GM12864 (cell line): ENCODE data around the gene SULT4A1.

Source experiments
- DNase-seq: peaks from one replicate; pipeline ENCODE4 v3.0.0-alpha.2; 2011; ENCODE audit warnings: low read depth
- H3K4me3 ChIP-seq: 2 replicates; pipeline ENCODE4 v1.5.1; 2011; ENCODE audit warnings: mild to moderate bottlenecking, low read depth, low read length, control low read depth
- TF ChIP-seq, protein P1 (sequence below): IDR thresholded peaks from 2 replicates; pipeline ENCODE4 v1.5.1; 2011; ENCODE audit warnings: low read depth, mild to moderate bottlenecking, moderate library complexity, low read length, control low read depth, inconsistent platforms; ENCODE audit errors: missing control alignments

SULT4A1 gene

DNA sequence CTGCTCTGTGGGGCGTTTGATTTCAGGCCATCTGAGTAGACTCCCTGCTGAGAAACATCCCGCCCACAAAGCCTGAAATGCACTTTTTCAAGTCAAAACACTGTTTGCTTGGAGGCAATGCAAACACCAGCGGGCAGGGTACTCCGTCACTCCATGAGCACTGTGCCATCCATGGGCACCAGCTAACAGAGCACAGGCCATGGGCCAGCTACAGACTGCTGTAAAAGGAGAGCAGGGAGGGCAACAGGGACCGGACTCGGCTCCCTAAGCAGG is 33.7 kb downstream of the SULT4A1 start:
- TF ChIP-seq, protein P1, sequence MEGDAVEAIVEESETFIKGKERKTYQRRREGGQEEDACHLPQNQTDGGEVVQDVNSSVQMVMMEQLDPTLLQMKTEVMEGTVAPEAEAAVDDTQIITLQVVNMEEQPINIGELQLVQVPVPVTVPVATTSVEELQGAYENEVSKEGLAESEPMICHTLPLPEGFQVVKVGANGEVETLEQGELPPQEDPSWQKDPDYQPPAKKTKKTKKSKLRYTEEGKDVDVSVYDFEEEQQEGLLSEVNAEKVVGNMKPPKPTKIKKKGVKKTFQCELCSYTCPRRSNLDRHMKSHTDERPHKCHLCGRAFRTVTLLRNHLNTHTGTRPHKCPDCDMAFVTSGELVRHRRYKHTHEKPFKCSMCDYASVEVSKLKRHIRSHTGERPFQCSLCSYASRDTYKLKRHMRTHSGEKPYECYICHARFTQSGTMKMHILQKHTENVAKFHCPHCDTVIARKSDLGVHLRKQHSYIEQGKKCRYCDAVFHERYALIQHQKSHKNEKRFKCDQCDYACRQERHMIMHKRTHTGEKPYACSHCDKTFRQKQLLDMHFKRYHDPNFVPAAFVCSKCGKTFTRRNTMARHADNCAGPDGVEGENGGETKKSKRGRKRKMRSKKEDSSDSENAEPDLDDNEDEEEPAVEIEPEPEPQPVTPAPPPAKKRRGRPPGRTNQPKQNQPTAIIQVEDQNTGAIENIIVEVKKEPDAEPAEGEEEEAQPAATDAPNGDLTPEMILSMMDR = no peak
- no peak for DNase-seq
- no peak overlapping the region for H3K4me3 ChIP-seq

DNA sequence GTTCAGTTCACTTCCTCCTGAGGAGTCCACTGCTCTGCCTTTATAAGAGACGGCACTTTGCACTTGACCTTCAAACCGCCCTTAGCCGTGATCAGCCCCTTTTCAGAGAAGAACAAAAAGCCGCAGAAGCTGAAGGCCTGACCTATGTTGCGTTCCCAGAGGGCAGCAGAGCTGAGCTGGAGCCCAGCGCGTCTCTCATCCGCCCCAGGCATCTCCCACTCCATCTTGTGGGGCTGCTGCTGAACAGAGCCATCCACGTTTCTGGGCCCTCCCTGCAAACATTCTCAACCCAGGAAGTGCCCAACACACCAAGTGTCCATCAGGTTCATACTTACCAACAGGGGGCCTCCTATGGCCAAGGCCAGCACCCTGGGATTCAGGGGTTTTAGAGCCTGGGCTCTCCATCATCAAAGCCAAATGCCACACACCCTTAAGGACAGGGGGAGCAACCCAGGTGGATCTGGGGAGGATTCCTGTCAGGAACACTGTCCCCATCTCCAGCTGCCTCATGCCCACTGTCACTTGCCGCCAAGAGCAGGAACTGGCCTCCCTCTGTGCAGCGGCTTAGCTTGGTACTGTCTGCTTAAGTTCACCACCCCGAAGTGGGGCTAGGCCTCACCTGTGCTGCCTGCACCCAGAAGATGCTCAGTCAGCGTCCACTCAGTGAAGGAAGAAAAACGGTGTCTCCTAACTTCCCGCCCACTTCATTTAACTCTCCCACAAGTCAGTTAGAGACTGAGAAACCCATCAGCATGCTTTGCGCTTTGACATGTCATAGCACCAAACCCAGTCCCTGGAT is 34.2 kb downstream of the SULT4A1 start:
- TF ChIP-seq, protein P1 = no peak
- DNase-seq = no peak
- H3K4me3 ChIP-seq = no peak overlapping the region

DNA sequence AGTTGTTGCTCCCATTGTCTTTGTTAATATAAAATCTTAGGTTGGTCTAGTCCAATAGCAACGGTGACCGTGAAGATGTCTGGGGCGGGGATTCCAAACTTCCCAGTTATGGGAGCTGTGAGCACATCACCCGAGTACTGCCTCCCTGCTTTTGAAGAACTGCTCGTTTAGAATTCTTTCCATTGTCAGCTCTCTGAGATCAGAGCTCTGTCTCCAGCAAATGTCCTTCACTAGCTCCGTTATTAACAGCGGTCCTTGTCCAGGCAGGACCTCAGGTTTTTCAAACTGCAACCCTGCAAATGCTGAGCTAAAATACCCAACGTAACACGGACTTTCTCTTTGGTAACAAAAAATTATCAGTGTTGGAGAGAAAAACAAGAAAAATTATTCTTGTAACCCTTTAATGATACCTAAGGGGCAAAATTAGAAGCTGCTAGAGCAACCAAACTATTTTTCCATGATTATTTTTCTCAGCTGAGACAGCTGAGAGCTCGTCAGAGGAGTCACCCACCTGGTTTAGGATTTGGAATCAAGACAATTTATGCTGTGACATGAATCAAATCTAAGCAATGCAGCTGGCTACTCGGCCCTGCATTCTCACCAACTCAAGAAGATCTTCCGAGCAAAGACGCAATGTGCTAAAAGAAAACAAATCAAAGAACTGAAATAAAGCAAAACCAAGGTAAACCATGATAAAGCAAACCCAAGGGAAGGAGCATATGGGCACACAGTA is 35.1 kb downstream of the SULT4A1 start:
- TF ChIP-seq, protein P1 = no peak
- no peak overlapping the region for H3K4me3 ChIP-seq
- DNase-seq = no peak

DNA sequence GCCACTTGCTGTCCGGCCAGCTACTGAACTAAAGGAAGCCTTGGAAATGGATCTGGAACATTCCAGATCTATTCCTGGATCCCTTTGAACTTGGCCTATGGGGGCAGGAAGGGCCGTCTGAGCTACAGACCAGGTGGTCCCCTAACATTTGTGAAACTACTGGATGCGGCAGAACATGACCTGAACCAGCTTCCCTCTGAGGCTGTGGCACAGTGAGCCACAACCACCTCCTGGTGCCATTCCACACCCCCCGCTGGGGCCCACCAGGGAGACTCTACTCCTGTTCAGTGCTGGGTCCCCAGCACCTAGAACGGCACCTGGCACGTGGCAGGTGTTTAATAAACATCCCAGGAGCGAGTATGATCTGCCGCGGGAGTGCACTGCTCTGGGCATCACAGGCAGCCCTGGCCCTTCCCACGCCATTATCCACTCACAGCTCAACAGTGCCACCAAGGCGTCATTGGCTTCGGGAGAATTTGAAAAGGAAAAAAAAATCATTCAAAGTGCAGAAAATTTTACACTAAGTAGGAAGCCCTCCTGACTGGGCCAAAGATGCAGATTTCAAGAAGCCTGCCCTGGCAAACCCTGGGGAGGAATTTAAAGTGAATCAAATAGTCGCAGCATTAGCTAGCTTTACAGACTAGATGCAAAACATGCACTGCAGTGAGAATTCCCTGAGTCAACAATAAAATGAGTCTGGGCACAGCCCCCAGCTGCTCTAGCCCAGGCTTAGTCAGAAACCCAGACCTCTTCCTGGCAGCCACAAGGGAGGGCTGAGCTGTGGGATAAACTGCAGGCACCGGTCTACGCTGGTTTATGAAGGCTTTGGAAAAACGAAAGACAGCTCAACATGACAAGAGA is 35.9 kb downstream of the SULT4A1 start:
- TF ChIP-seq, protein P1 = peak; percentile 38
- no peak for DNase-seq
- no peak overlapping the region for H3K4me3 ChIP-seq

DNA sequence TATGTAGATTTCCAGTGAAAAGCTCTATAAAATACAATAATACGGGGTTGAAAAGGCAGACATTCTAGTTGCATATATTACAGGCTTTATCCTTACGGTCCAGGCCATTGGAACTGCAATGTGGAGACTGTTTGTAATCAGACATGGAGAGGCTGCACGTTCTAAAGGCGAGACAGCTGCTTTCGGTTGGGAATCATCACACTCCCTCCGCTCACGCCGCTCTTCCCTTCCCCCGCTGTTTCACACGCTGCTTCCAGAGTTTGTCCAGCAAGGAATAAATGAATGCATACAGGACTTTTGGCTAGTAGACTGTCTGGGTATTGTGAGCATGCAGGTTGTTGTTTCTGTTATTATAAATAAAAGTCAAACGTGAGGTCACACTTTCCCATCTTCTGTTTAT is 36.7 kb downstream of the SULT4A1 start:
- H3K4me3 ChIP-seq = no peak overlapping the region
- TF ChIP-seq, protein P1 = no peak
- no peak for DNase-seq

DNA sequence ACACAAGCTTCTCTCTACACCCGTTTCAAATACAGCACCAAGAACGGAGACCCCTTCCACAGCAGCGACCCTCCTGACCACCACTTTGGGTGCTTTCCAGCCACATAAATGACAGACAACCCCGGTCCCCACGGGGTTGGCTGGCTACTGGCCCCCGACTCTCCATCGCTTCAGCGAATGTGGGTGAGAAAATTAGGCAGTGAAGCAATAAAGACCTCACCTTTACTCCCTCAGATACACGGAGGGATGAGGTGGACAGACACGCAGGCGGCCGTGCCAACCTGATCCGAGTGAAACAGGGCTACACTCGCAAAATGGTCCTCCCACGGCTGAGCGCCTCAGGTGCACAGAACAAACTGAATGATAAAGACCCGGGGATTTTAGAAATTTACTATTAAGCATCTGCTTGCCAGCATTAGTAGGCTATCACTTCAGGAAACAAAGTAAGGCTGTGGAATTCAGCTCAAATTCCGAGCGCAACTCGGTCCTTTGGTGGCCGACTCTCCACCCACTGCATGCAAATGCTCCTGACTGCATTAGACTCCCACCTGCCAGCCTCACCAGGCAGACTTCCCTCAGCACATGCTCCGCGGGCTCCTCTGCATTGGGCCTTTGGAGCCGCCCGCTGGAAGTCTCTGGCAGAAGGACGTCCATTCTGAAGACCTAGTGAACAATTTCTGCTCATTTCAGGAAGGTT is 37.4 kb downstream of the SULT4A1 start:
- no peak overlapping the region for H3K4me3 ChIP-seq
- TF ChIP-seq, protein P1 = no peak
- no peak for DNase-seq
